ENCODE data around the gene SLC25A10.
"Not testable (repeated sequence)": the region's sequence is repeated elsewhere in the genome, so short reads cannot be mapped to it uniquely, and the experiment has no call there.

The SLC25A10 gene

GRCh38 chr17:81723651-81724209 lies 11.6 kb downstream of the SLC25A10 start:
- no peak for DNase-seq

- no peak for DNase-seq
These were observed 13.4 kb downstream of the SLC25A10 start for GRCh38 chr17:81725439-81725838.

- no peak for DNase-seq
These were observed 13.9 kb downstream of the SLC25A10 start for GRCh38 chr17:81726004-81726403.

- DNase-seq: no peak
These were observed 15.4 kb downstream of the SLC25A10 start for GRCh38 chr17:81727324-81728031.

GRCh38 chr17:81733507-81734404 lies 21.7 kb downstream of the SLC25A10 start:
- no peak for DNase-seq

- no peak for DNase-seq
These were observed 22.6 kb downstream of the SLC25A10 start for GRCh38 chr17:81734405-81735263.

- no peak for DNase-seq
These were observed 23.4 kb downstream of the SLC25A10 start for GRCh38 chr17:81735264-81736102.

- no peak for DNase-seq
These were observed 26.1 kb downstream of the SLC25A10 start for GRCh38 chr17:81737947-81738800.

GRCh38 chr17:81738801-81739393 lies 26.8 kb downstream of the SLC25A10 start:
- no peak for DNase-seq

- DNase-seq: not testable (repeated sequence)
These were observed 27.5 kb downstream of the SLC25A10 start for GRCh38 chr17:81739593-81739992.

GRCh38 chr17:81740395-81740961 lies 28.4 kb downstream of the SLC25A10 start:
- DNase-seq: no peak

GRCh38 chr17:81741049-81741593 lies 29.0 kb downstream of the SLC25A10 start:
- DNase-seq: no peak

GRCh38 chr17:81741594-81742452 lies 29.7 kb downstream of the SLC25A10 start:
- DNase-seq: no peak

Data from NCI-H1048 (cell line).